Measurements from ENCODE around the gene GRID1. TPM values are rescaled to one million over a fixed set of nuclear protein-coding genes. Genes with fewer than 3 reads are reported as not detected.

GRID1 gene
- total RNA-seq, 4 donors from 2014 or later: 0.35 to 10.7 (median 1.3) TPM

DNA sequence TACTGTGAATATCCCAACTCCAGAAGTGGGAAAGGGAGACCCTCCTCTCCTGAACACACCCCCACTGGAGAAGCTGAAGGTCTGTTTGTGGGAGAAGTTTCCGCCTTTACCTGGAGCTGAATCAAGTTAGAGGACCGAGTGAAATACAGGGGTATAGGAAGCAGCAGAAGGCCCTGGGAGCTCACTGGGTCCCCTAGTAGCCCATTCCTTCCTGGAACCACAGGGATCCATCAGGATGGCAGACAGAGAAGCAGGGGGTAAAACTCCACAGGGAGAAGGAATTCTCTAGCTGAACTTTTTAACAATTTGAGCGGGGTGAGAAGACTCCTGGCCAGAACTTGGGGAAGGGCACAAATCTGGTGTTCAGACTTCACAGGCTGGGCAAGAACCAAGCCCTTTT, 275.8 kb downstream of the GRID1 start:
- no peak for TF ChIP-seq POLR2A (IDR thresholded peaks at IDR 0.05)
- TF ChIP-seq, protein P1, sequence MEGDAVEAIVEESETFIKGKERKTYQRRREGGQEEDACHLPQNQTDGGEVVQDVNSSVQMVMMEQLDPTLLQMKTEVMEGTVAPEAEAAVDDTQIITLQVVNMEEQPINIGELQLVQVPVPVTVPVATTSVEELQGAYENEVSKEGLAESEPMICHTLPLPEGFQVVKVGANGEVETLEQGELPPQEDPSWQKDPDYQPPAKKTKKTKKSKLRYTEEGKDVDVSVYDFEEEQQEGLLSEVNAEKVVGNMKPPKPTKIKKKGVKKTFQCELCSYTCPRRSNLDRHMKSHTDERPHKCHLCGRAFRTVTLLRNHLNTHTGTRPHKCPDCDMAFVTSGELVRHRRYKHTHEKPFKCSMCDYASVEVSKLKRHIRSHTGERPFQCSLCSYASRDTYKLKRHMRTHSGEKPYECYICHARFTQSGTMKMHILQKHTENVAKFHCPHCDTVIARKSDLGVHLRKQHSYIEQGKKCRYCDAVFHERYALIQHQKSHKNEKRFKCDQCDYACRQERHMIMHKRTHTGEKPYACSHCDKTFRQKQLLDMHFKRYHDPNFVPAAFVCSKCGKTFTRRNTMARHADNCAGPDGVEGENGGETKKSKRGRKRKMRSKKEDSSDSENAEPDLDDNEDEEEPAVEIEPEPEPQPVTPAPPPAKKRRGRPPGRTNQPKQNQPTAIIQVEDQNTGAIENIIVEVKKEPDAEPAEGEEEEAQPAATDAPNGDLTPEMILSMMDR (IDR thresholded peaks at IDR 0.05): no peak
- H3K27me3 ChIP-seq: no peaks in the 10 kb centered on the region
- H3K9me3 ChIP-seq: no peaks in the 10 kb centered on the region
- H3K36me3 ChIP-seq: no peaks in the 10 kb centered on the region
- no peak overlapping the region for H3K27ac ChIP-seq
- no peak for DNase-seq
- H3K4me3 ChIP-seq: no peak overlapping the region
- H3K4me1 ChIP-seq: no peaks in the 10 kb centered on the region

DNA sequence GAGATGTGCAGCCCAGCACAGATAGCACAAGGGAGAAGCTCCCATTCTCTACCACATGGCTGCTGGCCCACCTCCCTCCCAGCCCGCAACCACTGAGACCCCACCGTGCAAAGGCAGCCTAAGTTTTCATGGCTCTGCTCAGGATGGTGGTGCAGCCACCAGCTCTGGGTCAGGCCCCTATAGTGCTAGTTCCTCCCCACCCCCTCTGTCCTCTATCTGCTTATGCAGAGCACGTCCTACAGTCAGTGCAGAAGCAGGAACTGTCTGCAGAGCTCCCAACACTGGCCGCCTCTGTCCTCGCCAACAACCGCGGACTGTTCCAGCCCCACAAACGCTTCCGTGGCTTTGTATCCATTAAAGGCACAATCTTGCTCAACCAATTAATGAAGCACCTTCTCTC, 278.9 kb downstream of the GRID1 start:
- Histone ChIP-seq H3K4me3 (no peak overlapping the region), H3K27ac (no peak overlapping the region), H3K4me1 (no peaks in the 10 kb centered on the region), H3K9me3 (no peaks in the 10 kb centered on the region), H3K27me3 (no peaks in the 10 kb centered on the region), H3K36me3 (no peaks in the 10 kb centered on the region)
- no peak for DNase-seq
- TF ChIP-seq, protein P1 (IDR thresholded peaks at IDR 0.05): no peak
- no peak for TF ChIP-seq POLR2A (IDR thresholded peaks at IDR 0.05)

DNA sequence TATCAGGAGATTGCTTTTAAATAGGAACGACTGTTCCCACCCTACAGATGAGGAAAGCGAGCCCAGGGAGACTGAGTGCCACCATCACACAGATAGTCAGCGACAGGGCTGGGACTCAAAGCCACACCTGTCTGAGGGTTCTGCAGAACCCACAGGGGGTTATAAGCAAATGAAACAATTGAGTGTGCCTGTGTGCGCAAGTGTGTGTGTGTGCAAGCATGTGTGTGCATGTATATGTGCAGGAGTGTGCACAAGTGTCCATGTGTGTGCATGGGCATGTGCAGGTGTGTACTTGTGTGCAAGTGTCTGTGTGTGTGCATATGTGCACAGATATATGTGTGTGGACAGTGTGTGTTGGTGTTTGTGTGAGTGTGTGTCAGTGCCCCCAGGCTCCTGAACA, 280.2 kb downstream of the GRID1 start:
- H3K4me1 ChIP-seq: no peaks in the 10 kb centered on the region
- DNase-seq: no peak
- H3K9me3 ChIP-seq: no peaks in the 10 kb centered on the region
- TF ChIP-seq POLR2A (IDR thresholded peaks at IDR 0.05): no peak
- TF ChIP-seq, protein P1 (IDR thresholded peaks at IDR 0.05): no peak
- no peaks in the 10 kb centered on the region for H3K36me3 ChIP-seq
- no peak overlapping the region for H3K27ac ChIP-seq
- H3K4me3 ChIP-seq: no peak overlapping the region
- no peaks in the 10 kb centered on the region for H3K27me3 ChIP-seq

- Histone ChIP-seq H3K4me1 (no peaks in the 10 kb centered on the region), H3K36me3 (no peaks in the 10 kb centered on the region), H3K9me3 (no peaks in the 10 kb centered on the region), H3K4me3 (no peak overlapping the region), H3K27me3 (no peaks in the 10 kb centered on the region), H3K27ac (no peak overlapping the region)
- DNase-seq: no peak
- TF ChIP-seq POLR2A (IDR thresholded peaks at IDR 0.05): no peak
- TF ChIP-seq, protein P1 (IDR thresholded peaks at IDR 0.05): no peak
These were observed 280.9 kb downstream of the GRID1 start for GRCh38 chr10:86085686-86086085.

GRCh38 chr10:86085136-86085535, 281.5 kb downstream of the GRID1 start:
- Histone ChIP-seq H3K27me3 (no peaks in the 10 kb centered on the region), H3K4me3 (no peak overlapping the region), H3K27ac (no peak overlapping the region), H3K36me3 (no peaks in the 10 kb centered on the region), H3K4me1 (no peaks in the 10 kb centered on the region), H3K9me3 (no peaks in the 10 kb centered on the region)
- TF ChIP-seq, protein P1 (IDR thresholded peaks at IDR 0.05): no peak
- no peak for TF ChIP-seq POLR2A (IDR thresholded peaks at IDR 0.05)
- DNase-seq: no peak

GRCh38 chr10:86084585-86084984, 282.0 kb downstream of the GRID1 start:
- TF ChIP-seq, protein P1 (IDR thresholded peaks at IDR 0.05): no peak
- TF ChIP-seq POLR2A (IDR thresholded peaks at IDR 0.05): no peak
- Histone ChIP-seq H3K4me3 (no peak overlapping the region), H3K4me1 (no peaks in the 10 kb centered on the region), H3K27me3 (no peaks in the 10 kb centered on the region), H3K9me3 (no peaks in the 10 kb centered on the region), H3K27ac (no peak overlapping the region), H3K36me3 (no peaks in the 10 kb centered on the region)
- no peak for DNase-seq

Data from Peyer's patch (tissue), 4 donors.